Esophagus muscularis mucosa (tissue), 3 donors: Measurements from ENCODE around the gene RAB3B.

ENCODE experiments used
- CTCF ChIP-seq, 3 experiments: fragments of 200-600 bp in 2 of 3; fragments of 450-650 bp in 1 of 3; sonication (generic) in 2 of 3; IDR thresholded peaks; one replicate each; pipeline ENCODE4 v1.5.1; 2017 to 2019; ENCODE audit warnings: antibody characterized with exemption in 3 of 3, mild to moderate bottlenecking in 2 of 3, moderate library complexity in 1 of 3
- POLR2A ChIP-seq: fragments of 450-650 bp; IDR thresholded peaks from one replicate; pipeline ENCODE4 v1.6.1; 2017; ENCODE audit warnings: antibody characterized with exemption, moderate library complexity, mild to moderate bottlenecking, low read depth
- POLR2AphosphoS5 ChIP-seq, 2 donors: sonication (generic); formaldehyde crosslinking; IDR thresholded peaks; one replicate each; pipeline ENCODE4 v1.6.1; 2017; ENCODE audit warnings: antibody characterized with exemption in 2 of 2

GRCh38 chr1:51973587-51974474 is 16.7 kb downstream of the RAB3B start:
- no peak for TF ChIP-seq POLR2A
- no peak for TF ChIP-seq CTCF (IDR thresholded peaks at IDR 0.05)
- no peak for TF ChIP-seq POLR2AphosphoS5 (IDR thresholded peaks at IDR 0.05)
